C4-2B (cell line): Measurements from ENCODE around the gene MPC1.

Source experiments
- H3K27ac ChIP-seq: fragments of 450-650 bp; 2 replicates; pipeline ENCODE4 v1.5.1; 2017
- ZFX ChIP-seq: fragments of 450-650 bp; IDR thresholded peaks from 2 replicates; pipeline ENCODE4 v1.6.1; 2017
- TF ChIP-seq, protein P1 (sequence below): fragments of 450-650 bp; conservative IDR thresholded peaks from 2 replicates; pipeline ENCODE4 v1.5.1; 2017; ENCODE audit warnings: mild to moderate bottlenecking

Gene MPC1

DNA sequence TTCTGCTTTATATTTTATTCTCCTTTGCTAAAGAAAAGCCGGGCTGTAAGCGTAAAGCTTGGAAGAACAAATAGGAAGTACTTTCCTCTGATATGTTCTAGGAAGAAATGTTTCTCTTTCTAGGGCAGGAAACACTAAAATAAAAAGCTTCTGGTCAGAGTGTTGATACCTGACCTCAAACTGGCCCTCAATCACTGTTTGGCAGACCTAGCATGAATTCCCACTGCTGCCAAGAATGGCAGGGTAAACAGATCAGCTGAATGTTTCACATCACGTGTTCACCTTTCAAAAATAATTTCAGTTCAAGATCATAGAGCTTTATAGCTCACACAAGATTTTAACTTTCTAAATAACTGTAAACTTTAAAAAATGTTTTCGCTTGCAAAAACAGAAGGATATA is 2.9 kb downstream of the MPC1 start:
- no peak overlapping the region for H3K27ac ChIP-seq
- TF ChIP-seq, protein P1, sequence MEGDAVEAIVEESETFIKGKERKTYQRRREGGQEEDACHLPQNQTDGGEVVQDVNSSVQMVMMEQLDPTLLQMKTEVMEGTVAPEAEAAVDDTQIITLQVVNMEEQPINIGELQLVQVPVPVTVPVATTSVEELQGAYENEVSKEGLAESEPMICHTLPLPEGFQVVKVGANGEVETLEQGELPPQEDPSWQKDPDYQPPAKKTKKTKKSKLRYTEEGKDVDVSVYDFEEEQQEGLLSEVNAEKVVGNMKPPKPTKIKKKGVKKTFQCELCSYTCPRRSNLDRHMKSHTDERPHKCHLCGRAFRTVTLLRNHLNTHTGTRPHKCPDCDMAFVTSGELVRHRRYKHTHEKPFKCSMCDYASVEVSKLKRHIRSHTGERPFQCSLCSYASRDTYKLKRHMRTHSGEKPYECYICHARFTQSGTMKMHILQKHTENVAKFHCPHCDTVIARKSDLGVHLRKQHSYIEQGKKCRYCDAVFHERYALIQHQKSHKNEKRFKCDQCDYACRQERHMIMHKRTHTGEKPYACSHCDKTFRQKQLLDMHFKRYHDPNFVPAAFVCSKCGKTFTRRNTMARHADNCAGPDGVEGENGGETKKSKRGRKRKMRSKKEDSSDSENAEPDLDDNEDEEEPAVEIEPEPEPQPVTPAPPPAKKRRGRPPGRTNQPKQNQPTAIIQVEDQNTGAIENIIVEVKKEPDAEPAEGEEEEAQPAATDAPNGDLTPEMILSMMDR = no peak
- TF ChIP-seq ZFX = no peak

DNA sequence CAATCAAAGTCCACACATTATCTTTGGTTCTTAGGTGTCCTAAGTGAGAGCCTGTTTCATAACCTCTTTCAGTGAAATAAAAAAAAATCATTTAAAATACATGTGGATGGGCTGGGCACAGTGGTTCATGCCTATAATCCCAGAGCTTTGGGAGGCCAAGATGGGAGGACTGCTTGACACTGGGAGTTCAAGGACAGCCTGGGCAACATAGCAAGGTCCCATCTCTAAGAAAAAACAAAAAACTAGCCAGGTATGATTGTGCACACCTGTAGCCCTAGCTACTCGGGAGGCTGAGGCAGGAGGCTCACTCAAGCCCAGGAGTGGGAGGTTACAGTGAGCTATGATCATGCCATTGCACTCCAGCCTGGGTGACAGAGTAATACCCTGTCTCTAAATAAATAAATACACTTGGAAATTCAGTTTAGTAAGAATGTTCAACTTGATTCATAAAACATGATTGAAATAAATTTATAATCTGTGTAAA is 3.6 kb downstream of the MPC1 start:
- no peak for TF ChIP-seq ZFX
- TF ChIP-seq, protein P1 = no peak
- H3K27ac ChIP-seq = no peak overlapping the region

DNA sequence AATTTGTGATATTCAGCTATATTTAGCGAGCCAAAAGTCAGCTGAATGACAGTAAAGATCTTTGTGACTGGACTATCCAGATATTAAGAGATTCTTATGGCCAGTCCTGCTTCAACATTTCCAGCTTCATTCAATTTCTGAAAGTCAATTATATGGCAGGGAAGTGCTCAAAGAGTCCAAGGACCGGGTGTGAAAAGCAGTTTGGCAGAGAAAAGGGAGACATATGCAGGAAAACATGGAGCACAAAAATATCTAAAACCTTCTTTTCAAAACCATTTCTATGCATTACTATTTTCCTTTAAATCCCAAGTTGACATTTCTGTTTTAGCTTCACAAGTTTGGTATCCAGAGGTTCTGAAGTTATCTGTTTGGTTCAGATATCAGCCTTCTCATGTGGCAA is 5.0 kb downstream of the MPC1 start:
- no peak overlapping the region for H3K27ac ChIP-seq
- TF ChIP-seq, protein P1 = no peak
- TF ChIP-seq ZFX = no peak

DNA sequence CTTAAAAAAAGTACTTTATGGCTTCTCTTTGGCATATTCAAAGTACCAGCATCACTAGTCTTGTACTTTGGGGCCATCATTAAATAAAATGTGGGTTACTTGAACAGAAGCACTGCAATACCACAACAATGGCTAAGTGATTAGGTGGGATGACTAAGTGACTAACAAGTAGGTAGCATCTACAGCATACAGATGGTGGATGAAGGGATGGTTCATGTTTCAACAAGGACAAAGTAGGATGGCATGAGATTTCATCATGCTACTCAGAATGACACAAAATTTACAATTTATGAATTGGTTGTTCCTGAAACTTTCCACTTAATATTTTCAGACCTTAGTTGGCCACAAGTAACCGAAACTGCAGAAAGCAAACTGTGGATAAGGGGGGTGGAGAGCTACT is 7.7 kb downstream of the MPC1 start:
- TF ChIP-seq ZFX = no peak
- TF ChIP-seq, protein P1 = no peak
- H3K27ac ChIP-seq = no peak overlapping the region

DNA sequence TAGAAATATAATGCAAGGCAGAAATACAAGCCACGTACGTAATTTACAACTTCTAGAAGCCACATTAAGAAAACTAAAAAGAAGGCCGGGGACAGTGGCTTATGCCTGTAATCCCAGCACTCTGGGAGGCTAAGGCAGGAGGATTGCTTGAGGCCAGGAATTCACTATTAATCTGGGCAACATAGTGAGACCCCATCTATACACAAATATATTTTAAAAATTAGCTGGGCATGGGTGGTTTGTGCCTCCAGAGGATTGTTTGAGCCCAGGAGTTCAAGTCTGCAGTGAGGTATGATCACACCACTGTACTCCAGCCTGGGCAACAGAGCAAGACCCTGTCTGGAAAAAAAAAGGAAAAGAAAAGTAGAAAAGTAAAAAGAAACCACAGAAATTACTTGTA is 12.3 kb downstream of the MPC1 start:
- no peak overlapping the region for H3K27ac ChIP-seq

DNA sequence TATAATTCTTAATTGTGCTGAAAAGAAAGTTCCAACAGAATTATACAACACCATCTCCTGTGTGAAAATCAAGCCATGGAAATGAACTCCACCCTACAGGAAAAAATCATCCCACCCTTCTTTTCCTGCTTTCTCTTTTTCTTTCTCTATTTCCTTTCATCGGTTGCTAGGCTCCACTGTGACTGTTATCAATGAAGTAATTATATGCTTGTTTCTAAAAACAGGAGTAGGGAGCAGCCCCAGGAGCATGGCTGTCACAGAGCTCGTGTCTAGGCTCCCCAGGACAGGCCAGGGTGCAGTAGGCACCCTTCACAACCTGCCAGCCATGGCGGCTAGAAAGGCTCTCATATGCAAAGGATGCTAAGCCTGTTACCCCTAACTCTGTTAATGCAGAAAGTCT is 13.0 kb downstream of the MPC1 start:
- H3K27ac ChIP-seq = no peak overlapping the region
- no peak for TF ChIP-seq ZFX
- TF ChIP-seq, protein P1 = no peak

More for the DNA sequence above, 12.3 kb downstream of the MPC1 start:
- TF ChIP-seq, protein P1 = no peak
- no peak for TF ChIP-seq ZFX

DNA sequence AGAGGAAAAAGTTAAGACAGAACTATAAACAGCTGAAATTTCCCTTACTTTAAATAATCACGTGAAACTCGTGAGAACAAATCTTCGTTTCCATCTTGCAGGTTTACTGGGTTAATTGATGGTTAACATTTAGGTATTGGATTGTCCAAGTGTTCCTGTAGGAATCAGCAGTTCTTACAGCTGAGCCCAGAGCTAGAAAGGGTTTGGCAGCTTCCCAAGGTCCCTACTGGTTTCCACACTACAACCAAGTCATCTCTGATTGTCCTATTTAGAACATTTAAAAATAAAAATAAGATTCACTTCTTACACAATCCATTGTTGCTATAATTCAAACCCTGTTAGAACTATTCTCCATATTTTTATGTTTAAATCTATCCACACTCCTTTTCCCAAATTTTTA is 15.8 kb downstream of the MPC1 start:
- no peak overlapping the region for H3K27ac ChIP-seq
- TF ChIP-seq, protein P1 = no peak
- TF ChIP-seq ZFX = no peak
